ENCODE results near the gene KDSR.

Gene KDSR

GRCh38 chr18:63320123-63320974 lies 46.7 kb downstream of the KDSR start:
- DNase-seq, result peak; percentile 90

- DNase-seq, result no peak
These were observed 47.5 kb downstream of the KDSR start, which contains the start of gene BCL2 for GRCh38 chr18:63319383-63320122. Gene BCL2, minus strand, starts transcription at chr18:63319769.

GRCh38 chr18:63318889-63319382 lies 48.1 kb downstream of the KDSR start:
- no peak for DNase-seq

- DNase-seq, result peak; percentile 79
These were observed 48.8 kb downstream of the KDSR start for GRCh38 chr18:63317982-63318888.

- no peak for DNase-seq
These were observed 49.5 kb downstream of the KDSR start for GRCh38 chr18:63317556-63317946.

- no peak for DNase-seq
These were observed 50.1 kb downstream of the KDSR start for GRCh38 chr18:63316612-63317555.

- no peak for DNase-seq
These were observed 51.1 kb downstream of the KDSR start for GRCh38 chr18:63315876-63316275.

- DNase-seq, result no peak
These were observed 51.8 kb downstream of the KDSR start for GRCh38 chr18:63315131-63315662.

GRCh38 chr18:63314062-63314790 lies 52.8 kb downstream of the KDSR start:
- no peak for DNase-seq

GRCh38 chr18:63313396-63313917 lies 53.5 kb downstream of the KDSR start:
- DNase-seq, result no peak

- no peak for DNase-seq
These were observed 54.1 kb downstream of the KDSR start for GRCh38 chr18:63312737-63313395.

- DNase-seq, result no peak
These were observed 55.0 kb downstream of the KDSR start for GRCh38 chr18:63312019-63312409.

GRCh38 chr18:63311118-63312018 lies 55.6 kb downstream of the KDSR start:
- DNase-seq, result no peak

- DNase-seq, result peak; percentile 64
These were observed 57.6 kb downstream of the KDSR start for GRCh38 chr18:63309422-63309821.

- no peak for DNase-seq
These were observed 59.3 kb downstream of the KDSR start for GRCh38 chr18:63307551-63308200.

GRCh38 chr18:63306819-63307550 lies 60.0 kb downstream of the KDSR start:
- no peak for DNase-seq

GRCh38 chr18:63306249-63306648 lies 60.8 kb downstream of the KDSR start:
- no peak for DNase-seq

Measured in CD4-positive, alpha-beta T cell treated with Interleukin-6 for 4 hours (primary cell).